Skeletal muscle satellite cell (primary cell): Measurements from ENCODE around the gene SLC4A5.

Experiments used
- H3K27me3 ChIP-seq: 2 replicates; pipeline ENCODE4 v1.7.0; 2013; ENCODE audit warnings: low read length; ENCODE audit not compliant: control insufficient read depth, insufficient read depth
- H3K36me3 ChIP-seq: 2 replicates; pipeline ENCODE4 v1.7.0; 2013; ENCODE audit warnings: mild to moderate bottlenecking, control low read depth, low read length; ENCODE audit not compliant: insufficient read depth
- H3K4me1 ChIP-seq: 2 replicates; pipeline ENCODE4 v1.7.0; 2013; ENCODE audit warnings: low read length; ENCODE audit not compliant: control insufficient read depth, insufficient read depth
- H3K4me2 ChIP-seq: 2 replicates; pipeline ENCODE4 v1.7.0; 2013; ENCODE audit warnings: mild to moderate bottlenecking, low read length
- H3K4me3 ChIP-seq: 2 replicates; pipeline ENCODE4 v1.7.0; 2013; ENCODE audit warnings: low read length
- H3K9ac ChIP-seq: 2 replicates; pipeline ENCODE4 v1.7.0; 2013; ENCODE audit warnings: mild to moderate bottlenecking, low read depth, low read length, moderate library complexity
- H3K9me3 ChIP-seq: replicated peaks from 2 replicates; pipeline ENCODE4 v1.7.0; 2013; ENCODE audit warnings: mild to moderate bottlenecking, control low read depth, low read length

SLC4A5 gene

DNA sequence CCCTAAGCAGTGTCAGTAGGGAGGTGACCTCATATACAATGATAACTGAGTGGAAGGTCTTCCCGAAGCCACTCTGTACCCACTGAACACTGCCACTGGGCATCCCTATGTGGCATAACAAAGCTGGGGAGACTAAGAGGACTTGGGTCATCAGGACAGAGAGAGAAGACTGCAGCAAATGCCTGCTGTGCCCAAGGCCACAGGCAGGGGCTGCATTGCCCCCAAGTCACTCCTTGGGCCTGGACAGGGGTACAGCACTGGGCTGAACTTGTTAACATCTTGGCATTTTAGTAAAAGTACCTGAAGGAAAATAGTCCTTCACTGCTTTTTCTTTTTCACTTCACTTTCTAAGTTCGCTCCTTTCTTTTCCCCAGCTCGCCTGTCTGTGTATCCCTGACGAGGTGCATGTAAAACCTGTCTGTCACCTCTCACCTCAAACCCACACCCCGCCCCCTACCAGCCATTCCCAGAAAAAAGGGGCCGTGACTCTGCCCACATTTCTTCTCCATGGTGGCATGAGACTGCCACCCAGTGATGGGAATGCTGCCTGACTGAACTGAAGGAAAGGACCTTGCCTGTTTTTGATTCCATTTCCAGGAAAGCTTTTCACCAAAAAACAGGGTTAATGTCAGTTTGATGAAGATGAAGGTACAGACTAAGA is 81.9 kb downstream of the SLC4A5 start:
- Histone ChIP-seq H3K9ac (no peak overlapping the region), H3K4me3 (no peak overlapping the region), H3K27me3 (peaks cover 2% of the 10 kb centered on the region), H3K36me3 (no peaks in the 10 kb centered on the region), H3K9me3 (no peaks in the 10 kb centered on the region), H3K4me2 (no peak overlapping the region), H3K4me1 (no peaks in the 10 kb centered on the region)

- Histone ChIP-seq H3K4me1 (no peaks in the 10 kb centered on the region), H3K4me2 (no peak overlapping the region), H3K9ac (no peak overlapping the region), H3K36me3 (no peaks in the 10 kb centered on the region), H3K9me3 (no peaks in the 10 kb centered on the region), H3K4me3 (no peak overlapping the region), H3K27me3 (peaks cover 2% of the 10 kb centered on the region)
These were observed 82.7 kb downstream of the SLC4A5 start for GRCh38 chr2:74260495-74260894.

DNA sequence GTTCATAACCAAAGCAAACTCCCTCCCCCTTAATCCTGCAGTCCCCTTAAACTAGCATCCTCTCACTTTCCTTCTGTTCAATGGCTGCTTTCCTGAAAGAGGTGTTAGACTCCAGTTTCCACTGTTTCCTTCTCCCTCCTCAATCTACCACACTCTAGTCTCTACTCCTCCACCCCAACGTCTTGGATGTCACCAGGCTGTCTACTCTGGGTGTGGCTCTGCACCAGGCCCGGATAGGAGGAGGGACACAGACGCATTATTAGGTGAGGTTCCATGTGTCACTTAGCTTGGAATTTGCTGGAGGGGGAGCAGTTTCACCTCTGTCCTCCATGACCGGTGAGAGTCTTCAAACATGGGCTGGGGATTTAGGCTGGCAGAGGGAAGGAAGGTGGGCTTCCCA is 83.5 kb downstream of the SLC4A5 start:
- Histone ChIP-seq H3K4me2 (no peak overlapping the region), H3K9ac (no peak overlapping the region), H3K4me1 (no peaks in the 10 kb centered on the region), H3K36me3 (no peaks in the 10 kb centered on the region), H3K27me3 (peaks cover 2% of the 10 kb centered on the region), H3K4me3 (no peak overlapping the region), H3K9me3 (no peaks in the 10 kb centered on the region)

DNA sequence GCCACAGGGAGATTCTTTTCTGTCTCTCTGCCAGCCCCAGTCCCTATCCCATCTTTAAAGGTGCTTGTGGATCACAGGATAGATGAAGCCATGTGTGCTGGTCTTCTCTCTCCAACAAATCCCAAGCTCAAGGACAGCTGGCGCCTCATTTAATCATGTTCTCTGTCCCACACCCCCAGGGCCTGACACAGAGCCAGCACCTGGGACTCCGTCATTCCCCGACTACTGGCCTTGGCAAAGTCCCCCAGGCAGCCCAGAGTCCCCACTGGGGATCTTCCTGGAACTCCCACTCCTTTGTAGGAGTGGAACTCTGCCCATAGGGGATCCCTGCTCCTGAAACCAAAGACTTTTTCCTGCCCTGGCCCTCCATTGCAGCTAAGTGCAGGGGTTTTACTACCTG is 84.0 kb downstream of the SLC4A5 start:
- peaks cover 4% of the 10 kb centered on the region for H3K27me3 ChIP-seq
- H3K9me3 ChIP-seq: no peaks in the 10 kb centered on the region
- H3K9ac ChIP-seq: no peak overlapping the region
- no peaks in the 10 kb centered on the region for H3K4me1 ChIP-seq
- H3K4me2 ChIP-seq: no peak overlapping the region
- no peaks in the 10 kb centered on the region for H3K36me3 ChIP-seq
- no peak overlapping the region for H3K4me3 ChIP-seq

DNA sequence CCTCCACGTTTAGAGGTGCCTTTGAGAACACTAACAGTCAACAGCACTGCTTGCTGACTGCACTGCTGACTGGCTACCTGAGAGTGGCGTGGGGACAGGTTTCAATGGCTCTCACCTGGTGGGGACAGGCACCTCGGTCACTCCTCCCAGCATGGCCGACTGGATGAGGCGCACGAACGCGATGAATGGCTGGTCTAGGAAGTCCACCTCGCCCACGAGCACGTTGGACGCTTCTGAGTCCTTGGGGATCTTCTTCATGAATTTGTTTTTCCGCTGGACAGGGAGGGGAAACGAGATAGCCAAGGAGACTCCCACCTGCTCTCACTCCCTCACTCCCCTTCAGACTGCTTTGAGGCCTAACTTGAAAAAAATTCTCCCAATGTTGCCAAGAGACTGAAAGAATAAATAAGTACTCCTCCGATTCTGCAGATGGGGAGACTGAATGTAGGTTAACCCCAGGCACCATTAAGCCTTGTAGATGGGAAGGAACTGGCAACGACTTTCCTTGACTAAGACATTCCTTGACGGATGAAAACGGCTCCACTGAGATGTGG is 87.5 kb downstream of the SLC4A5 start:
- Histone ChIP-seq H3K9ac (no peak overlapping the region), H3K4me1 (no peaks in the 10 kb centered on the region), H3K4me2 (no peak overlapping the region), H3K36me3 (no peaks in the 10 kb centered on the region), H3K4me3 (no peak overlapping the region), H3K27me3 (peaks cover 8% of the 10 kb centered on the region), H3K9me3 (no peaks in the 10 kb centered on the region)

- no peaks in the 10 kb centered on the region for H3K36me3 ChIP-seq
- H3K4me3 ChIP-seq: no peak overlapping the region
- no peak overlapping the region for H3K4me2 ChIP-seq
- no peaks in the 10 kb centered on the region for H3K4me1 ChIP-seq
- peaks cover 6% of the 10 kb centered on the region for H3K27me3 ChIP-seq
- no peak overlapping the region for H3K9ac ChIP-seq
- no peaks in the 10 kb centered on the region for H3K9me3 ChIP-seq
These were observed 89.3 kb downstream of the SLC4A5 start for GRCh38 chr2:74253971-74254310.

DNA sequence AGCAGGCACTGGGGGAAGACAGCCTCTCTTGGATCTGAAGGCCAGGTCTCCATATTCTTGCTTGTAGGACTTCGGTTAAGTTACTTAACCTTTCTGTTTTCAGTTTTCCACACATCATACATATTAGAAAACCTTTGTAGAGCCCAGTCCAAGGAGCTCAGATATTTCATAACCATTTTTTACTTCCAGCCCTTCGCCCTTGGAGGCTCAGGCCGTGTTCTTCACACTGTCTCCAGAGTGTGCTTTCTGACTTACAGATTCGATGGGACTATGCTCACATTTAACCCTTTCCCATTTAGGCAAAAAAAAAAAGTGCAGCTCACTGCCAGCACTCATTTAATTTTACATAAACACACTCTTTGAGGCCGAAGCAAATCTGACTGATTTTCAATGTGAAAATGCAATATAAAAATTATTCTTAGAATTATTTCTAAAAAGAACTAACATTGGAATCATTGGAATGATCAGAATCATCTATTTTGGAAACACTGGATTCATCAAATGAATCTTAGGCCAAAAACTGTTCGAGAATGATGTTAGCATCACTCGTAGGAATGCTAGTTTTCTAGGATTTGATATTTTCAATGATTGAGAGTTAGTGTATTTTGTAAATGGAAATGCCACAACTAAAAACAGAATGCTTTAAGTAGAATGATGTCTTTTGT is 89.8 kb downstream of the SLC4A5 start:
- H3K9ac ChIP-seq: no peak overlapping the region
- peaks cover 5% of the 10 kb centered on the region for H3K27me3 ChIP-seq
- H3K4me3 ChIP-seq: no peak overlapping the region
- no peaks in the 10 kb centered on the region for H3K4me1 ChIP-seq
- H3K9me3 ChIP-seq: no peaks in the 10 kb centered on the region
- no peak overlapping the region for H3K4me2 ChIP-seq
- H3K36me3 ChIP-seq: no peaks in the 10 kb centered on the region

DNA sequence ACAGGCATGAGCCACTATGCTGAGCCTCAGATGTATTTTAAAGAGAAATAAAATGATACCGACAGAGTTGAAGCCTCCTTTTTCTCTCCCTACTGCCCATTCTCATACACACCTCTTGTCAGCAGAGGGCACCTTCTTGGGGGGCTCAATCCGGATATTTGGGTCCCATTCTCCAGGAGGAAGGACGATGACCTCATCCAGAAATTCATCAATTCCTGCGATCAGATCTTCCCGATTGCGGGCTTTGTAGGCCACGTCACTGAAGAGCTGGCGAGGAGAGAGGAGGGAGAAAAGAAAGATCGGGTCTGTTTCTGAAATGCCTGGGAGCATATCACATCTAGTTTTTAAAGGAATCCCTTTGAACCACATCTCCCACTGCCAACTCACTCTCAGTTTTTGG is 90.4 kb downstream of the SLC4A5 start:
- Histone ChIP-seq H3K4me1 (no peaks in the 10 kb centered on the region), H3K36me3 (no peaks in the 10 kb centered on the region), H3K9me3 (no peaks in the 10 kb centered on the region), H3K4me2 (no peak overlapping the region), H3K27me3 (peaks cover 5% of the 10 kb centered on the region), H3K4me3 (no peak overlapping the region), H3K9ac (no peak overlapping the region)

DNA sequence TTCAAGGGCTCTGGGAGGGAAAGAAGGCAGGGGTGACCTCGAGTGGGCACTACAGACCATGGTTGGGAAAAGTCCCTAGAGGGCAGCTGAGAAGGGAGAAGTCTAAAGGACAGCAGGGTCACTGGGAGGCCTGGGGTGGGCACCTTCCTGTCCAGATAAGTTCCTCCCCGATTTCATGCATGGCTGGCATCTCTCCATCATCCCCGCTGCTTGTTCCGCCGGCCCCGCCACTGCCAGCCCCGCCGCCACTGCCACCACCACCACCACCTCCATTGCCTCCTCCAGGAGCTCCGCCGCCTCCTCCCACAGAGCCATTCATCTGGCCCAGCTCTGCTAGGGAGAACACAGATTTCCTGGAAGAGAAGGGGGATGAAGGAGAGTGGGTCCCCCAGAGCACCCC is 91.2 kb downstream of the SLC4A5 start:
- H3K4me2 ChIP-seq: no peak overlapping the region
- H3K4me1 ChIP-seq: no peaks in the 10 kb centered on the region
- peaks cover 5% of the 10 kb centered on the region for H3K27me3 ChIP-seq
- no peaks in the 10 kb centered on the region for H3K36me3 ChIP-seq
- no peak overlapping the region for H3K4me3 ChIP-seq
- no peak overlapping the region for H3K9ac ChIP-seq
- no peaks in the 10 kb centered on the region for H3K9me3 ChIP-seq

- no peaks in the 10 kb centered on the region for H3K4me1 ChIP-seq
- no peak overlapping the region for H3K4me3 ChIP-seq
- H3K36me3 ChIP-seq: no peaks in the 10 kb centered on the region
- H3K4me2 ChIP-seq: no peak overlapping the region
- H3K27me3 ChIP-seq: peaks cover 5% of the 10 kb centered on the region
- no peaks in the 10 kb centered on the region for H3K9me3 ChIP-seq
- H3K9ac ChIP-seq: no peak overlapping the region
These were observed 93.0 kb downstream of the SLC4A5 start for GRCh38 chr2:74250189-74250631.

GRCh38 chr2:74249406-74250122 is 93.7 kb downstream of the SLC4A5 start:
- peaks cover 5% of the 10 kb centered on the region for H3K27me3 ChIP-seq
- no peaks in the 10 kb centered on the region for H3K9me3 ChIP-seq
- no peak overlapping the region for H3K4me3 ChIP-seq
- H3K4me1 ChIP-seq: no peaks in the 10 kb centered on the region
- no peaks in the 10 kb centered on the region for H3K36me3 ChIP-seq
- no peak overlapping the region for H3K4me2 ChIP-seq
- no peak overlapping the region for H3K9ac ChIP-seq
